Common myeloid progenitor, CD34-positive (primary cell): ENCODE results near the gene PHF19.

Experiments used
- CTCF ChIA-PET: fragments of 350-600 bp; sonication (Branson Sonifier 250); formaldehyde crosslinking; loops from one replicate; lab custom pipeline; 2021; ENCODE audit warnings: antibody characterized with exemption; lab: Charles Lee
- POLR2A ChIA-PET: fragments of 350-600 bp; sonication (Branson Sonifier 250); formaldehyde crosslinking; loops from one replicate; lab custom pipeline; 2021; ENCODE audit warnings: antibody characterized with exemption; lab: Charles Lee
- DNase-seq, 3 donors: peaks; one replicate each; pipeline versions ENCODE4 v3.0.0 to v3.0.0-alpha.2; 2013
- H3K27ac ChIP-seq, 2 experiments: 1 replicate in 1 of 2; 2 replicates in 1 of 2; pipeline ENCODE4 v1.7.0; 2013; ENCODE audit warnings: inconsistent platforms in 2 of 2, low read length in 2 of 2, mild to moderate bottlenecking in 2 of 2, low read depth in 1 of 2, moderate library complexity in 1 of 2; ENCODE audit not compliant: severe bottlenecking in 2 of 2, insufficient read depth in 1 of 2, poor library complexity in 1 of 2
- H3K27me3 ChIP-seq, 5 experiments: replicated peaks in 2 of 5; 1 replicate in 3 of 5; 2 replicates in 2 of 5; pipeline versions ENCODE4 v1.6.1 to v1.7.0; 2013; ENCODE audit warnings: low read length in 4 of 5, mild to moderate bottlenecking in 2 of 5, moderate library complexity in 2 of 5, inconsistent platforms in 1 of 5; ENCODE audit not compliant: insufficient read depth in 5 of 5, control insufficient read depth in 4 of 5
- H3K36me3 ChIP-seq, 4 experiments: 1 replicate in 2 of 4; 2 replicates in 2 of 4; pipeline versions ENCODE4 v1.6.1 to v1.7.0; 2013; ENCODE audit warnings: low read length in 3 of 4, control low read depth in 1 of 4, mild to moderate bottlenecking in 1 of 4; ENCODE audit not compliant: control insufficient read depth in 4 of 4, insufficient read depth in 4 of 4
- H3K4me1 ChIP-seq, 4 experiments: 1 replicate in 3 of 4; 2 replicates in 1 of 4; pipeline versions ENCODE4 v1.6.1 to v1.7.1; 2013; ENCODE audit warnings: low read length in 3 of 4, mild to moderate bottlenecking in 3 of 4, control low read depth in 1 of 4, inconsistent platforms in 1 of 4, moderate library complexity in 1 of 4; ENCODE audit not compliant: control insufficient read depth in 4 of 4, insufficient read depth in 4 of 4; ENCODE audit errors: control extremely low read depth in 1 of 4
- H3K4me3 ChIP-seq, 7 experiments: 1 replicate in 4 of 7; 2 replicates in 3 of 7; pipeline versions ENCODE4 v1.5.1 to v1.7.0; 2013; ENCODE audit warnings: mild to moderate bottlenecking in 7 of 7, low read length in 6 of 7, moderate library complexity in 6 of 7, inconsistent platforms in 2 of 7, low read depth in 2 of 7, control low read depth in 1 of 7; ENCODE audit not compliant: insufficient read depth in 4 of 7, control insufficient read depth in 1 of 7; ENCODE audit errors: extremely low read depth in 1 of 7
- H3K9me3 ChIP-seq, 5 experiments: 1 replicate in 4 of 5; 2 replicates in 1 of 5; pipeline versions ENCODE4 v1.6.1 to v1.7.1; 2013; ENCODE audit warnings: low read length in 4 of 5, mild to moderate bottlenecking in 2 of 5, inconsistent platforms in 1 of 5, low read depth in 1 of 5, moderate library complexity in 1 of 5; ENCODE audit not compliant: control insufficient read depth in 4 of 5, insufficient read depth in 2 of 5; ENCODE audit errors: control extremely low read depth in 1 of 5
- WGBS: methylation state at CpG from one replicate; pipeline ENCODE4 v1.1.5; 2013; ENCODE audit not compliant: insufficient coverage; 5-methylcytosine and 5-hydroxymethylcytosine counted together

The PHF19 gene

GRCh38 chr9:120913647-120914264 is 36.8 kb upstream of the PHF19 start:
- Histone ChIP-seq H3K9me3 (no peaks in the 10 kb centered on the region), H3K27ac (no peak overlapping the region), H3K36me3 (no peaks in the 10 kb centered on the region), H3K4me1 (peaks cover 0 to 17% (median 14%) of the 10 kb centered on the region in 4 experiments), H3K4me3 (no peak overlapping the region), H3K27me3 (no peaks in the 10 kb centered on the region)
- POLR2A ChIA-PET, result interaction anchor here (0.6 kb wide), 1 partner anchor 50 kb away, joined by 3 read pairs; no protein-coding TSS in a partner anchor
- 94% methylated on average over 3 of the region's 4 CpGs for WGBS
- CTCF ChIA-PET, result interaction anchor here (1.0 to 1.3 kb wide), 2 partner anchors 11 to 19 kb away, joined by 3 to 4 read pairs; no protein-coding TSS in a partner anchor
- peak in 2 of 3 donors; percentile 47 to 52 for DNase-seq

DNA sequence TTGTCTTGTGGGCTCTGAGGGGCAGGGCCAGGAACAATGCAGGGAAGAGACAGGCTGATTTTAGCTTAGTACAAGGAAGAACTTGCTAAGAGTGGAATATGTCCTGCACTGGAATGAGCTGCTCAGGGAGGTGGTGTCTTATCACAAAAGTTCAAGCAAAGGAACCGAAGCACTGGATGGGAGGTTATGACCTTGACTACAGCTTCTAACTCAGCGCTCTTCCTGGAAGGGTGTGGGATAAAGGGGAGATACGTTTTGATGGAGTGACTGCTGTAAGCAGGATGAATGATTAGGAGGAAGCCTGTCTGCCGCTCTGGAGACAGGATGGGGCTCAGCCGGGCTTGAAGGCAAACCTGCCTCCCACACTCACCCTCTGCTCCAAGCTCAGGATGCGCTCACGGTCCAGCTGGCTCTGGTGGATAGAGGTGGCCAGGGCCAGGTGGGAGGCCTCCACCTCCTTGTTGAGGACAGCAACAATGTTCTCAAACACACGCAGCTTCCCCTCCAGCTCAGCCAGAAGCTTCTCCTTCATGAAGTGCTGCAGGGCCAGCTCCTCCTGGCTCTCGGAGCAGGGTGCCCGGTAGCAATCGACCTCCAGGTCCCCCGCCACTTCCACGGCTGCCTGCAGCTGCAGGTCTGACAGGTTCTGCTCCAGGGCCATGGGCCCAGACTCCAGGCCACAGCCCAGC is 36.1 kb upstream of the PHF19 start:
- Histone ChIP-seq H3K4me1 (peaks cover 0 to 17% (median 13%) of the 10 kb centered on the region in 4 experiments), H3K4me3 (no peak overlapping the region), H3K36me3 (no peaks in the 10 kb centered on the region), H3K27ac (no peak overlapping the region), H3K9me3 (no peaks in the 10 kb centered on the region), H3K27me3 (no peaks in the 10 kb centered on the region)
- ChIA-PET CTCF (interaction anchor here (1.0 to 1.3 kb wide), 2 partner anchors 12 to 20 kb away, joined by 3 to 4 read pairs; no protein-coding TSS in a partner anchor), POLR2A (interaction anchor here (0.6 to 1.4 kb wide), 2 partner anchors 16 to 49 kb away, joined by 3 to 5 read pairs; no protein-coding TSS in a partner anchor)
- WGBS, result 100% methylated on average over 6 of the region's 13 CpGs
- no peak for DNase-seq

DNA sequence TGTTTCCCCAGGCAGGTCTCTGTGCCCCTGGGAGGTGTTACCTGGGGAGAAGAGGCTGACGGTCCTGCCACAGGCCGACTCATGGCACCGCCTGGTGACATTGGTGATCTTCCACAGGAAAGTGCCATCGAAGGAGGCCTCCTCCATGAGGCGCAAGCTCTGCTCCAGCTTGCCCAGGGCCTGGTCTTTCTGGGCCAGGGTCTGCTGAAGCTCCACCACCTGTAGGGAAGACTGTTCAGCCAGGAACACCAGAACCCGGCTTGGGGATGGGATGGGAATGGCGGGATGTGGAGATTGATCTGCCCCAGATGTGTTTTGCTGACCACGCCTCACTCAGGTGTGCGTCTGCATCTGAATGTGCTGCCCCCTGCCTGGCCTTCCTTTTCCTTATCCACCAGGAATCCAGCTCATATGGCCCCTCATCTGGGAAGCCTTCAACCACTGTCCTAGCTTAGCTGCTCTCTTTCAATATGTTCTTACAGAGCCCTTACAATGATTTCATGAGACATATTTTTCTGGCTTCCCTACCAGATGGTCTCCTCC is 34.4 kb upstream of the PHF19 start:
- H3K4me3 ChIP-seq, result no peak overlapping the region
- WGBS, result 95% methylated on average over 8 of the region's 9 CpGs
- POLR2A ChIA-PET, result no interaction called here
- no peak overlapping the region for H3K27ac ChIP-seq
- no peaks in the 10 kb centered on the region for H3K36me3 ChIP-seq
- H3K9me3 ChIP-seq, result no peaks in the 10 kb centered on the region
- peaks cover 0 to 20% (median 13%) of the 10 kb centered on the region in 4 experiments for H3K4me1 ChIP-seq
- no peak for DNase-seq
- no peaks in the 10 kb centered on the region for H3K27me3 ChIP-seq
- CTCF ChIA-PET, result interaction anchor here (1.2 to 5.7 kb wide), 3 partner anchors 14 to 19 kb away, joined by 3 to 29 read pairs (median 4); partner anchors contain the start of gene TRAF1

GRCh38 chr9:120910643-120911042 is 33.7 kb upstream of the PHF19 start:
- Histone ChIP-seq H3K27me3 (no peaks in the 10 kb centered on the region), H3K4me3 (no peak overlapping the region), H3K36me3 (no peaks in the 10 kb centered on the region), H3K4me1 (peaks cover 0 to 18% (median 11%) of the 10 kb centered on the region in 4 experiments), H3K27ac (no peak overlapping the region), H3K9me3 (no peaks in the 10 kb centered on the region)
- ChIA-PET POLR2A (no interaction called here), CTCF (interaction anchor here (5.7 kb wide), 1 partner anchor 14 kb away, joined by 29 read pairs; the partner anchor contains the start of gene TRAF1)
- no CpG with 5 or more reads among the region's 3 CpGs for WGBS
- no peak for DNase-seq

- Histone ChIP-seq H3K36me3 (no peaks in the 10 kb centered on the region), H3K4me3 (no peak overlapping the region), H3K27me3 (no peaks in the 10 kb centered on the region), H3K27ac (no peak overlapping the region), H3K9me3 (no peaks in the 10 kb centered on the region), H3K4me1 (peaks cover 0 to 23% (median 11%) of the 10 kb centered on the region in 4 experiments)
- peak; percentile 30 to 80 (median 70) for DNase-seq
- WGBS, result 36% methylated on average over 3 of the region's 5 CpGs
- POLR2A ChIA-PET, result no interaction called here
- CTCF ChIA-PET, result interaction anchor here (1.0 to 5.7 kb wide), 3 partner anchors 8 to 23 kb away, joined by 3 to 29 read pairs (median 3); partner anchors contain the start of gene TRAF1
Measured at GRCh38 chr9:120909904-120910303, 32.9 kb upstream of the PHF19 start.

DNA sequence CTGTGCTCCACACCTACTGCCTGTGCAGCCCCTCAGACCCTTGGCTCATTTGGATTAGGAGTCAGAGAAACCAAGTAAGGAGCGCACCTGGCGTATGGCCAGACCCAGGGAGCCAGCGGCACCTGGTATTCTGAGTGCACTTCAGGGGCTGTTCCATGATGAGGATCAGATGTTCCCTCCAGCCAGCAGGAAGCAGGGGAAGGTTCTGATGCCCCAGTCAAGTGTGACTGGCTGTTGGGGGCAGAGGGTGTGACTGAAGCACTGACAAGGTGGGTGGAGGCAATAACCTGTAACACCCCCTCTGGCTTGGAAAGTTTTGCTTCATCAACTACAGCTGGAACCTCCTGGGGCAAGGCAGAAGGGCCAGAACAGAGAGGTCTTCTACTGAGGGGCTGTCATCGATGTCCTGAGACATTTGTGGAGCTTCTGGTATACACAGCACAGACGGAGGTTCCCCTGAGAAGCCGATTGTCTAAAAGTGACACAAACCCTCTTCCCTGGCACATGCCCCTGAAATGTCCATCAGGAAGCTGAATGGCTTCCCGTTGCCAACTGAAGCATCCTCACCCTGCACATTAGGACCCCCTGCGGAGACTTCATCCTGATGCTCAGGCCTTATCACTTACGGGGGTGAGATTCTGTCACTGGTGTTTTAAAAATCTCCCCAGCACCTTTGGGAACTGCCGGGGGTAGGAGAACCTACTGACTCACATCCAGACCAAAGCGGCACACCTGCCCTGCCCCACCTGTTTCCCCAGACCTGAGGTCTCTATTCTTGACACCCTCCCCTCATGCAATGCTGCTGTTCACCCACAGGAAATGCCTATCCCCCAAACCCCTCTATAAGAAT is 28.6 kb upstream of the PHF19 start:
- WGBS, result 96% methylated on average over 10 of the region's 11 CpGs
- Histone ChIP-seq H3K27me3 (no peaks in the 10 kb centered on the region), H3K4me3 (no peak overlapping the region), H3K27ac (no peak overlapping the region), H3K9me3 (no peaks in the 10 kb centered on the region), H3K4me1 (peaks cover 0 to 29% (median 14%) of the 10 kb centered on the region in 4 experiments), H3K36me3 (no peaks in the 10 kb centered on the region)
- CTCF ChIA-PET, result interaction anchor here (0.7 to 1.9 kb wide), 5 partner anchors 10 to 37 kb away, joined by 3 to 7 read pairs (median 3); partner anchors contain the start of gene TRAF1
- POLR2A ChIA-PET, result interaction anchor here (1.6 kb wide), 1 partner anchor 30 kb away, joined by 3 read pairs; no protein-coding TSS in a partner anchor
- peak in 2 of 3 donors; percentile 32 to 62 for DNase-seq
